ENCODE results near the gene CBY1. TPM values are rescaled to one million over a fixed set of nuclear protein-coding genes. Genes with fewer than 3 reads are reported as not detected.

Gene CBY1
- total RNA-seq, 1 donor, result 20.7 TPM

DNA sequence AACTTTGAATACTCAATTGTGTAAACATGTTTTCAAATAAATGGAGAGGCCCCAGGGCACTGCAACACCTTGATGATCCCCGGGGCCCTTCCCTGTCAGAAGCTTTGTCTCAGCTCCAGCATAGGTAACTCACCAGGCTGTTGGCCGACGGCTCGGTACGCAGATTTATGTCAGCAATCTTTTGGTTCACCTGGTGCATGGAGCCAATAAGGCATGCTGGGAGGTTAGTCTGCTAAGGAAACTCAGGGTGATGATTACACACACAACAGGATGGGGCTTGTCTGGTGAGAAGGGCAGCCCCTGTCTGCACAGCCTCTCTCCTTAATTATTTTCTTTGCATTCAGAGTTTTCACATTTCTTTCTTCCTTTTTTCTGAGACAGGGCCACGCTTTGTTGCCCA is 11.0 kb upstream of the CBY1 start:
- no peak for DNase-seq (ENCODE audit: low read depth)
- no peak overlapping the region for H3K4me3 ChIP-seq (ENCODE audit: low read depth, low read length)
- TF ChIP-seq, protein P1, sequence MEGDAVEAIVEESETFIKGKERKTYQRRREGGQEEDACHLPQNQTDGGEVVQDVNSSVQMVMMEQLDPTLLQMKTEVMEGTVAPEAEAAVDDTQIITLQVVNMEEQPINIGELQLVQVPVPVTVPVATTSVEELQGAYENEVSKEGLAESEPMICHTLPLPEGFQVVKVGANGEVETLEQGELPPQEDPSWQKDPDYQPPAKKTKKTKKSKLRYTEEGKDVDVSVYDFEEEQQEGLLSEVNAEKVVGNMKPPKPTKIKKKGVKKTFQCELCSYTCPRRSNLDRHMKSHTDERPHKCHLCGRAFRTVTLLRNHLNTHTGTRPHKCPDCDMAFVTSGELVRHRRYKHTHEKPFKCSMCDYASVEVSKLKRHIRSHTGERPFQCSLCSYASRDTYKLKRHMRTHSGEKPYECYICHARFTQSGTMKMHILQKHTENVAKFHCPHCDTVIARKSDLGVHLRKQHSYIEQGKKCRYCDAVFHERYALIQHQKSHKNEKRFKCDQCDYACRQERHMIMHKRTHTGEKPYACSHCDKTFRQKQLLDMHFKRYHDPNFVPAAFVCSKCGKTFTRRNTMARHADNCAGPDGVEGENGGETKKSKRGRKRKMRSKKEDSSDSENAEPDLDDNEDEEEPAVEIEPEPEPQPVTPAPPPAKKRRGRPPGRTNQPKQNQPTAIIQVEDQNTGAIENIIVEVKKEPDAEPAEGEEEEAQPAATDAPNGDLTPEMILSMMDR (IDR thresholded peaks at IDR 0.05; ENCODE audit: insufficient read depth, low read depth, low read length), result no peak

DNA sequence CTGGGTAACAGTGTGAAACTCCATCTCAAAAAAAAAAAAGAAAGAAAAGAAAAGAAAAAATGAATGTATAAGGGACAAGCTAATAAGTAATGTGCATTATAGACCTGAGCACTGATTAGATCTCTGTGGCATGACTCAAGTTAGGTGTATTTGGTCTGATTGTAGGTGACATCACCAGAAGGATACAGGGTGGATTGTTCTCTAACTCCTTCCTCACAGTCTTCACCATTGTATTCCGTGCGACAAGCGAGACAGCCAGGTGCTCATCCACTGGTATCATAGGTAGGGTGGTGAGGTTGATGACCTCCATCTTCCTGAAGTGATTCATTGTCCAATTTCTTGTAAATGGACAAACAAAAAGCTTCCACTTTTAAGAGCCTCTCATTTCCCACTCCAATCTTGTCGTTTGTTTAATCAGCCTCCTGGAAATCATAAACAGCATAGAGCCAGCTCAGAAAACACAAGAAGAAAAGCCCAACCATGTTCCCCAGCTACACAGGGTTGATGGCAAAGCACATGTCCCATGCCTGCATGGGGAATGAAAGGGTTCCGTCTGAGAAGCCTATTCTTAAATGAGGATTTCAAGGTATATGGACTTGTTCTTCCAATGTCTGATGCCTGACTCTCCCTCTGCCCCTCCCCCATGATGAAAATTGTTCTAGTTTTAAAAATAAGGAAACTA is 6.5 kb upstream of the CBY1 start:
- DNase-seq (ENCODE audit: low read depth), result no peak
- H3K4me3 ChIP-seq (ENCODE audit: low read depth, low read length), result no peak overlapping the region
- TF ChIP-seq, protein P1 (IDR thresholded peaks at IDR 0.05; ENCODE audit: insufficient read depth, low read depth, low read length), result no peak

DNA sequence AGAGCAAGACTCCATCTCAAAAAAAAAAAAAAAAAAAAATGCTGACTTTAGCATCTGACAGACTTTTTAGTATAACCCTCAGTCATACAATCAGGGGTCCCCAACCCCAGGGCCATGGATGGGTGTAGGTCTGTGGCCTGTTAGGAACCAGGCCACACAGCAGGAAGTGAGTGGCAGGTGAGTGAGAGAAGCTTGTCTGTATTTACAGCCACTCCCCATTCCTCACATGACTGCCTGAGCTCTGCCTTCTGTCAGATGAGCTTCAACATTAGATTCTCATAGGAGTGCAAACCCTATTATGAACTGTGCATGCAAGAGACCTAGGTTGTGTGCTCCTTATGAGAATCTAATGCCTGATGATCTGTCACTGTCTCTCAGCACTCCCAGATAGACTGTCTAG is 3.6 kb upstream of the CBY1 start:
- H3K4me3 ChIP-seq (ENCODE audit: low read depth, low read length), result no peak overlapping the region
- TF ChIP-seq, protein P1 (IDR thresholded peaks at IDR 0.05; ENCODE audit: insufficient read depth, low read depth, low read length), result no peak
- DNase-seq (ENCODE audit: low read depth), result no peak

DNA sequence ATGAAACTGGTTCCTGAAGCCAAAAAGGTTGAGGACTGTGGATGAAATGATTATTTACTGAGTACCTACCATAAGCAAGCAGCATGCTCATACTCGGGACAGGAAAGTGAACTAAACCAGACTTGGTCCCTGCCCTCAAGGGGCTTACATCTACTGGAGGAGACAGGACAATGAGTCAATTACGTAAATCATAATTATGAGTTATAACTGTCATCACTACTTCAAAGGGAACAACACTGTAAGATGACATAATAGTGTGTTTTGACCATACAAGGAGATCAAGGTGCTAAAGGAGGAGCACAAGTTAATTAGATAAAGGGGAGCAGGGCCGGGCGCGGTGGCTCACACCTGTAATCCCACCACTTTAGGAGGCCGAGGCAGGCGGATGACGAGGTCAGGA is 2.7 kb upstream of the CBY1 start:
- TF ChIP-seq, protein P1 (IDR thresholded peaks at IDR 0.05; ENCODE audit: insufficient read depth, low read depth, low read length), result no peak
- DNase-seq (ENCODE audit: low read depth), result no peak
- no peak overlapping the region for H3K4me3 ChIP-seq (ENCODE audit: low read depth, low read length)

DNA sequence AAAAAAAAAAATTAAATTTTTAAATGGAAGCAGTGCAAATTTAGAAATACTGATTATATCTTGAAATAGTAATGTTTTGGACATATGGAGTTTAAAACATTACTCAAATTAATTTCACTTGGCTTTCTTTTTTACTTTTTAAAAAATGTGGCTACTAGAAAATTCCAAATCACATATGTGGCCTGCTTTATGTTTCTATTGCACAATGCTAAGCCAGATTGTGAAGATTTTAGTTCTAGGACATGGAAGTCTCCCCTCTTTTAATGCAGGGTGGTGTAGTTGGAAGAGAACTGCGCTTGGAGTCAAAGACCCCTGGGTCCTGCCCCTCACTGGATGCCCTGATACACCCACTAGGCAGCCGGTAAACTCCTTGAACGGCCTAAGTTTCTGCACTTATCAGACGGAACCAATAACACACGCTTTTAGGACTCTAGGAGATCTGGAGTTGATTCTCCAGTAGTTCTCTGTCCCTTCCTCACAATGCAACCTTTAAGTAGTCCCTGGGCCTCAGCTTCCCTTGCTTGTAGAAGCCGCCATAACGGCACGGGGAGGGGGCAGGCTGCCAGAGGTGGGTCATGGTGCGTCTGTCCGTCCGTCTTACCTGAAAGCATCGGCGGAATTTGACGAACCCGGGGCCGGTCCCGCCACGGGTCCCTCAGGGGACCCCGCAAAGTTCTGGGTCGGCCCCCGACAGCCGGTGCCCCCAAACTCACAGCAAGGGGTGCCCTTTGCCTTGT is 751 bp upstream of the CBY1 start:
- peak; percentile 22 for DNase-seq (ENCODE audit: low read depth)
- TF ChIP-seq, protein P1 (IDR thresholded peaks at IDR 0.05; ENCODE audit: insufficient read depth, low read depth, low read length), result no peak
- peak overlapping the region; percentile 92 for H3K4me3 ChIP-seq (ENCODE audit: low read depth, low read length)

DNA sequence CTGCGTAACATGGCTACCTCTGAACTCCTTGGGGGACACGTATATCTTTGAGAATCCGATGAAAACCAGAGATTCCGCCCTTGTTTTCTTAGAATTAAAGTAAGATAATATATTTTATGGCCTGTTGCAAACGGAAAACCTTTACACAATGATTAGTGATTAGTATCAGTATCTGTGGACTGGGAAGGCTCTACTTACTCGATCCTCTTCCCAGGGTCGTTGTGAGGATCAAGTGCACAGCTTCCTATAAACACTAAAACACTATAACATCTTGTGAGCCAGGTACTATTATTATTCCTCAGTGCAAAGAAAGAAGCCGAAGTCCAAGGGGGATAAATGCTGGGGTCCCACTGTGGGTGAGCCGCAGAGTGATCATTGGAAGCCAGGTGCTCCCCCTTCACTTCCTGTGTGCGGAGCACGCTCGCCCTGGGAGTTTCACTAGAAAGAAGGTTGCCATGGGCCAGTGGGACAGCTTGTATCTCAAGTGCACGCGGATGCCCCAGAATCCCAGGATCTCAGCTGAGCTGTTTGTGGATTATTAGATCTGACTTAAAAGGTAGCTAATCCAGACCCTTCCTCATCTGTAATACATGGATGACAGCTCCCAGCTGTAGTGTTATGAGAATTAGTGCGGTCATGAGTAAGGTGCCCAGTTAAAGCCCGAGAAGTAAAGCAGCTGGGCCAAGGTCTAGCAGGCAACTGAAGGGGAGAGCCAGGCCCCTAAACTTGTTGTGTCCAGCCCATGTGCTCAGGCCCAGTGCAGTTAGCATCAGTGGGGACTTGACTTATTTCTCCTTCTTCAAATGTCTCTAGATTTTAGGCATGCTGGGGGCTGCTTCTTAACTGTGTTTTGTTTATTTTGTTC is 839 bp downstream of the CBY1 start:
- peak; percentile 36 for DNase-seq (ENCODE audit: low read depth)
- TF ChIP-seq, protein P1 (IDR thresholded peaks at IDR 0.05; ENCODE audit: insufficient read depth, low read depth, low read length), result no peak
- H3K4me3 ChIP-seq (ENCODE audit: low read depth, low read length), result peak overlapping the region; percentile 92

Data from fibroblast of villous mesenchyme (primary cell).